ENCODE data around the gene EFNB1. TPM values are rescaled to one million over a fixed set of nuclear protein-coding genes. Genes with fewer than 3 reads are reported as not detected.

Gene EFNB1
- total and polyA plus RNA-seq, 2 donors (not counting 1 experiment from before 2014, with no cell fraction given), result 1.5 to 3.2 TPM

GRCh38 chrX:68868902-68869800, 40.3 kb downstream of the EFNB1 start:
- CTCF ChIA-PET, result no interaction called here

More at GRCh38 chrX:68868902-68869800, 40.3 kb downstream of the EFNB1 start:
- Histone ChIP-seq H3K36me3 (replicated peaks in 1 of 2; ENCODE audit: control extremely low read depth in 1 of 2, control insufficient read depth in 1 of 2, extremely low read depth in 1 of 2, insufficient read depth in 2 of 2, low read length in 1 of 2) (no peaks in the 10 kb centered on the region), H3K9ac (ENCODE audit: low read length) (no peak overlapping the region), H3K4me2 (replicated peaks; ENCODE audit: low read depth, low read length, poor library complexity, severe bottlenecking) (no peak overlapping the region), H3K9me3 (ENCODE audit: control extremely low read depth in 1 of 3, control insufficient read depth in 2 of 3, insufficient read depth in 1 of 3, low read length in 2 of 3) (no peaks in the 10 kb centered on the region), H3K79me2 (ENCODE audit: control insufficient read depth, insufficient read depth, low read length) (no peaks in the 10 kb centered on the region), H4K20me1 (ENCODE audit: control insufficient read depth, insufficient read depth, low read length, poor library complexity, severe bottlenecking) (no peaks in the 10 kb centered on the region), H3K27ac (ENCODE audit: low read length in 2 of 2) (no peak overlapping the region), H2AFZ (ENCODE audit: insufficient read depth, low read depth, low read length, poor library complexity, severe bottlenecking) (no peak overlapping the region), H3K27me3 (replicated peaks in 1 of 4; ENCODE audit: control extremely low read depth in 1 of 4, control insufficient read depth in 3 of 4, insufficient read depth in 4 of 4, low read length in 3 of 4) (no peaks in the 10 kb centered on the region), H3K4me1 (ENCODE audit: control insufficient read depth in 2 of 2, insufficient read depth in 2 of 2, low read length in 2 of 2) (no peaks in the 10 kb centered on the region), H3K4me3 (ENCODE audit: control extremely low read depth in 1 of 5, extremely low read depth in 1 of 5, insufficient read depth in 1 of 5, low read depth in 2 of 5, low read length in 4 of 5) (no peak overlapping the region)
- POLR2A ChIA-PET, result no interaction called here
- DNase-seq (no peak), ATAC-seq (ENCODE audit: low read depth) (no peak)
- intact Hi-C loops (cut with micrococcal nuclease), result no loop called here
- Mint-ChIP-seq H3K27me3 (no peaks in the 10 kb centered on the region), H3K27ac (no peak overlapping the region), H3K4me1 (no peaks in the 10 kb centered on the region), H3K4me3 (no peak overlapping the region), H3K9me3 (ENCODE audit: insufficient read depth) (no peaks in the 10 kb centered on the region)
- WGBS (ENCODE audit: insufficient coverage), result 88% methylated on average over 1 of the region's 5 CpGs
- TF ChIP-seq CTCF (IDR thresholded peaks at IDR 0.05), result no peak
- TF ChIP-seq EZH2 (IDR thresholded peaks at IDR 0.05; ENCODE audit: borderline replicate concordance, insufficient read depth, low read depth, low read length, poor library complexity, severe bottlenecking), result no peak
